ENCODE data around the gene IMPDH1.

The IMPDH1 gene

DNA sequence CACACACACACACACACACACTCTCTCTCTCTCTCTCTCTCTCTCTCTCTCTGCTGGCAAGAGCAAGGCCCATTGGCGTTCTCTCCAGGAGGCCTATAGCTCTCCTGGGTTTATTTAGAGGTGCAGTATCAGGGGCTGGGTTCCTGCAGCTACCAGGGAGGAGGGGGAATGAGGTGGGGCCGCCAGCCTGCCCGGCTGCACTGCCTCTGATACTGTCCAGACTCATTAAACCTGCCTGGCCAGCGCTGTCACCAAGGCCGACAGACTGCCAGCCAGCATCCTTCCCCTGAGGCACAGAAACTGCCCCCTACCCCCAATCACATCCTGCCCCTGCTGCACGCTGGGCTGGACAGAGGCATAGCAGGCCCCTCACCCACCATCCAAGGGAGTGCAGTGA, 52.6 kb downstream of the IMPDH1 start:
- no peak for DNase-seq

- no peak for DNase-seq
Observed at GRCh38 chr7:128356546-128357216, 53.1 kb downstream of the IMPDH1 start.

DNA sequence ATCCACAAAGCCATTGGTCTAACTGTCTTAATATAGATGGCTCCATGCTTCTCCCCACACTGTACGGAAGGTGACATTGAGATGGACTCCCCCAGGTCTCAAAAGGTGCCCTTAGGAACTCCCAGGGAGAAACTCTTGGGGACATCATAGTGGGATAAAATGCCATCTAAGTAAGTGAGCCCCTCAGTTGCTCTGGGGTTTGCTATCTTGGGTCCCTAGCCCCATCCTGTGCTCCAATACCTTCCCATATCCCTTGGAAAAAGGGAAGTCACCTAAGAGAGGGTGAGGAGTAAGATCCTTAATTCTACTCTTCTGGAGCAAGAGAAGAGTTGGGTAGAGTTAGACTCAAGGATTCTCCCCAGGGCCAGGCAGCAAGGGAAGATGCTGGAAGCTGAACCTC, 56.2 kb downstream of the IMPDH1 start:
- no peak for DNase-seq

DNA sequence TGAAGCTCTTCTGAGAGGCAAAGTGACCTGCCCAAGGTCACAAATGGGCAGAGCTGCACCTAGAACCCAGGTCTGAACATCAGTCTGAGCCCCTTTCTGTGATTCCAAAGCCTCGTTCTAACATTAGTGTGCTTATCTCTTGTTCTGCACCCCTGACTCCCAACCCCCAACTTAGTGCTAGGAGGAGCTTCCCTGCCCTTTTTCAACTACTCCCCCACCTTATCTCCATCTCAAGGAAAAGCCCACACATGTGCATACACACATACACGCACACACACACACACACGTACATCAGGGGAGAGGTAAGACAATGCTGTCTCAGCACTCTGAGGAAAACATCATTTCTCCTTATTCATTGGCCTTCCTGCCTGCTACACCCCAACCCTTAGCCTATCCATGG, 56.6 kb downstream of the IMPDH1 start:
- no peak for DNase-seq

- no peak for DNase-seq
Observed at GRCh38 chr7:128352636-128353035, 57.1 kb downstream of the IMPDH1 start.

DNA sequence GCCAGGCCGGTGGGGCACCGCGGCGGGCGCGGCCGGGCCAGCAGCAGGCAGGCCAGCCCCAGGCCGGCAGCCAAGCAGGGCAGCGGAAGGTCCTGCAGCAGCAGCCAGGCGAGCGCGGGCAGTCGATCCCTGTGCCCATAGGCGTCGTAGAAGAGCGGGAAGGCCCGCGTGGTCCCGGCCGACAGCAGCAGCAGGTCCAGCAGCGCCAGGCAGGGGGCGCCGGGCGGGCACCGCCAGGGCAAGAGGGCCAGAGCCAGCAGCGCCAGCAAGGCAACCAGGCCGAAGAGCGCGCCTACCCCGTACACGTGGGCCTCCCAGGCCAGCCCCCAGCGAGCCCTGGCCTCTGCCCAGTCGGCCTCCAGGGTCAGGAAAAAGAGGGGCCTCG, 57.6 kb downstream of the IMPDH1 start:
- peak; percentile 25 for DNase-seq

- DNase-seq = no peak
Observed at GRCh38 chr7:128351296-128352152, 58.3 kb downstream of the IMPDH1 start.

GRCh38 chr7:128350708-128351295, 59.0 kb downstream of the IMPDH1 start:
- DNase-seq = no peak

DNA sequence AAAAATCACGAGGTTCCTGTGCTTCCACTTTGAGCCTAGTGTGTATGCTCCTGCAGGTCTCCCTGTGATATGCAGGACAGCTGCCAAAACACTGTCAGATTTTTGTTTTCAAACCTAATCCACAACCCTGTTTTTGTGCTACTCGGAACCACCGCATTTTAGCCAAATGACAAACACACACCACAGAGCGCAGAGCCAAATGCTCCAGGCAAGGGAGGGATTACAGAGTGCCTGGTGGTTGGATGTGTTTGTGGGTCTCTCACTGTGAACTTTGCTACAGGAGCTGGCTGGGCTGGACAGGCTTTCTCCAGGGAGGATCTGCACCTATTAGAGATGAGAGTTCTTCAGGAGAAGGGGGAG, 60.3 kb downstream of the IMPDH1 start:
- no peak for DNase-seq

DNA sequence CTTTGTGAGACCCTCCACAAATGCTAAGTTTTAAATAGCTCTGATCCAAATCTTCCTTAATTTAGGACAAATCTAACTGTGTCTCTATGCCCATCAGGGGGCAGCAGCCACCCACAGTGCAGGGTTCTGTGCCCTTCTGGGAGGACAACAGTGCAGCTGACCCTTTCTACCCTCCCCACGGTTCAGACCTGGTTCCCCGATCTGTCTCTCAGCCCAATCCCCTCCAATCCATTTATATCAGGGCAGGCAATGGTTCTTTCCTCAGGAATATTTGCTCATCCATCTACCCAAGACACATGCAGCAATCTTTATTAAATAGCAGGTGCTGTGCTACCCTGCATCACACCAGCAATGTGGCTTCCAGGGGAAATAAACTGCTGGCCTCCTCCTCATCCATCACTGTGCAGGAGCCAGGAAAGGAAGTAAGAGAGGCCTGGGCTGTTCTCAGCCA, 62.1 kb downstream of the IMPDH1 start:
- DNase-seq = peak; percentile 53

GRCh38 chr7:128344431-128344774, 65.4 kb downstream of the IMPDH1 start:
- no peak for DNase-seq

DNA sequence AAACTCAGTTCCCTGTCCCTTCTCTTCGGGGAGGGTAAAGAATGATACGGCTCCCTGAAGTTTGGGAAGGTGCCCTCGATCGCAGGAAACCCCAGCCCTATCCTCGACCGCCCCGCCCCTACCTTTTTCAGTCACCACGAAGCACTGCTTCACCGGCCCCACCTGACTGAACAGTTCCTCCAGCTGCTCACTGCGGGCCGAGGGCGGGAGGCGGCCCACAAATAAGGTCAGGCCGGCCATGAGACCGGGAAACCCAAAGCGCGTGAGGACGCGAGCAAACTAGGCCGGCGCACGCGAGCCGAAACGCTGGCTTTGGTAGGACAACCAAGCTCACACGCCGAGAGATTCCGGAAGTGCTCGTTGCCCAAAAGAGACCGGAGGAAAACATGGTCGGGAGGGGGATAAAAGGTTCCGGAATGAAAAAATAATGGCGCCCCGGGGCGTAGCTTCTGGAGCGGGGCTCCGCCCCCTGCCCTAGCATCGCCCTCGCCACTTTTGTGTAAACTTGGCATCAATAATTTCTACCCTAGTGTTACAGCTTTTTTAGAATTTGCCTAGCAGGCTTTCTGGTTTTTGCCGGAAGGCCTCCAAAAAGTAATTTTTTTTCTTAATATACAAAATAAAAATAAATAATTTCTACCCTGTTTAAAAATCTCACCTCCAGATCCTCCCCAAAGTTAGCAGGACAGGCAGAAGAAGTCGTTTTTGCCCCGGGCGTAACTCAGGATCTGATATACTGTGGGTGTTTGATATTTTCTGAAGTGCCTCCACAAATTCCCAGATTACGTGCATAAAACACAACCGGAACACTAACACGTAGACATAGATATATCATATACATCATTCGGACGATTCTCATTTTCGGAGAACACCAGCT, 66.0 kb downstream of the IMPDH1 start, which contains the start of gene RBM28:
Gene RBM28, minus strand, starts transcription at position 355 of the 877 bp plus-strand sequence. Its CDS starts 115 bp downstream, at position 240.
- DNase-seq = peak; percentile 91
